GM21423 (cell line): ENCODE measurements around the gene KREMEN1.
"Not testable (repeated sequence)": the region's sequence is repeated elsewhere in the genome, so short reads cannot be mapped to it uniquely, and the experiment has no call there.

Experiments used
- ATAC-seq: cut with Tn5 transposase; IDR thresholded peaks from one replicate; pipeline ENCODE4 v1.9.1; 2021; ENCODE audit warnings: mild to moderate bottlenecking, moderate library complexity; ENCODE audit not compliant: unreplicated experiment

The KREMEN1 gene

DNA sequence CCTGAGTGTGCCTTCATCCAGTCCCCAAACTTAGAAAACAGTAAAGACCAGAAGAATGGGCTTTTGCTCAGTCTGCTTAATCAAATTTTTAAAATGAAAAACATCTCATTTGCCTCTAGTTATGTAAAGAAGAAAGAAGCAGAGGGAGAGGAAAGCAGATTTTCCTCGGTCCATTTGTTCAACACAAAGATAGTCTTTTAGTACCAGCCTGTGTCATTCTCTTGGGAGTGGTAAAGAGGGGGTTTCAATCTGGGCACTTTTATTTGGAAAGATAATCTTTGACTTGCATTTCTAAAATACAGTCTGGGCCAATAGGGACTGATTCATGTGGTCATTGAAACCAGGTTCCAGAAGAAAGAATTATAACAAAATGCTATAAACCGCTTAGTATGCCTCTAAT lies 29.5 kb downstream of the KREMEN1 start:
- ATAC-seq, result no peak

DNA sequence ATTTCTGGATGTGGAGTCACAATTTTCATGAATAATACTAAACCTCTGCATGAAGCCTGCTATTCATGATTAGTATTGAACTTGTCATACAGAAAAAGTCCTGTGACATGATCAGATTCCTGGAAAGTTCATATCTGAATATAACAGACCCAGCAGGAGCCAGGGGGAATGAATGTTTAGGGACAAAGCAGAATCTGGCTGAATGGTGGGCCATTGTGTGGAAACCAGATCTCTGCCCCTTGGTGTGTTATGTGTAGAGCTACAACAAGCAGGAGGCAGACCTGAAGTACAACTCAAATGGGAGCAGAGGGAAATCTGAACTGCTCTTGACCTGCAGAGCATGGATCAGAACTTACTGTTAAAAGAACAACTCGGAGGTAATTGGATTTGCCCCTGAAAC lies 30.3 kb downstream of the KREMEN1 start:
- ATAC-seq, result no peak

DNA sequence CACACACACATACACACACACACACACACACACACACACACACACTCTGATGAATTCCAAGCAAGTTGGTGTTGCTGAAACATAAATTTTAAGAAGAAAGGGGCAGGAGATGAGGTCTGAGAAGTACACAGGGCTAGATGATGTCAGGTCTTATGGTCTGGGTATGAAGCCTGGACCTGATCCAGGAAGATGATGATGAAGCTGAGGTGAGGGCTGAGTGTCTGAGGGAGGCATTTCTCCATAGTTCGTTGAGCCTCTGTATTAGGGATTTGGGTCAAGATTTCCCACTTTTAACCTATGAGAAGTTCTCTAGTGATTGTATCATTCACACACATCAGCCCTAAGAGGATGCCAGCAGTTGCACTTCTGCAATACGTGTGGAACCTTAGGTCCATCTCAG lies 32.6 kb downstream of the KREMEN1 start:
- no peak for ATAC-seq

DNA sequence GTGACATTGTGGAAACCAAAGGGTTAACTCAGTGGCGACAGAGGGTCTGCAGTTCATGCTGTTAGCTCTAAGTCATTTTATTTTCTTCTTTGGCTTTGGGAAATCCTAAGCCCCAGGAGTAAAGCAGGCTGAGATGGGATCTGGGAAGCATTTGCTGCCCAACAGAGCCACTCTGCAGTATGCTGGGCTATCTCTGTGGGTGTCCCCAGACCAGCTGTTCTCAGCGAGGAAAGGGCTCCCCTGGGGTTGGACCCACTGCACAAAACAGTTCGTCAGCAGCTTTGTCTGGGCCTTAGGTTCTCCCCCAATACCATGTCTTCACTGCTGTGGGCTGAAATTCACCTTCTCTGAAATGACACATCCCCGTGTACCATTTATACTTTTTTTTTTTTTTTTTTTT lies 34.0 kb downstream of the KREMEN1 start:
- no peak for ATAC-seq

DNA sequence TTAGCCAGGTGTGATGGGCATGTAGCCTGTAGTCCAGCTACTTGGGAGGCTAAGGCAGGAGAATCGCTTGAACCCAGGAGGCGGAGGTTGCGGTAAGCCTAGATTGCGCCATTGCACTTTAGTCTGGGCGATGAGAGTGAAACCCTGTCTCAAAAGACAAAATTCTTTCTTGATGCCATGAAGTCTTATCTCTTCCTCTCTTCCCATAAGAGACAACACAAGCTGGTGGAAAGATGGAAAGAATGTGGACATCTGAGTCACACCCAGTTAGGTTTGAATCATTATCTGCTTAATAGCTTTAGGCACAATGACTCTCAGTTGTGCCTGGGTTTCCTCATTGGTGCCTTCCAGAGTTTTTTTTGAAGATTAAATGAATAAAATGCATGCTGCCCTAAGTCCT lies 35.3 kb downstream of the KREMEN1 start:
- ATAC-seq, result no peak

DNA sequence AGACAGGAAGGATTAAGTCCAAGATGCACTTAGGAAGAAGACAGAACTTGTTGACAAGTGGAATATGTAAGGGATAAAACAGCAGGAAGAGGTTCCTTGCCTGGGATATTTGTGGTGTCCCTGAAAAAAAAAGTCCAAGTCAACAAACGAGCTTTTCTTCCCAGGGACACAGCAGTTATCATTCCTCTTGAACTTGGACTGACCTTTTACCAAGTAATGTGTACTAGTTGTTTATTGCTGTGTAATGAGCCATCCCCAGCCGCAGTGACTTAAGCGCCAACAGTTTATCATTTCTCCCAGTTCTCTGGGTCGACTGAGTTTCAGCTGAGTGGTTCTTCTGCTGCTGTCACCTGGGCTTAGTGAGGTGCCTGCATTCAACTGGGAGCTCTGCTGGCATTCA lies 37.0 kb downstream of the KREMEN1 start:
- ATAC-seq, result no peak

DNA sequence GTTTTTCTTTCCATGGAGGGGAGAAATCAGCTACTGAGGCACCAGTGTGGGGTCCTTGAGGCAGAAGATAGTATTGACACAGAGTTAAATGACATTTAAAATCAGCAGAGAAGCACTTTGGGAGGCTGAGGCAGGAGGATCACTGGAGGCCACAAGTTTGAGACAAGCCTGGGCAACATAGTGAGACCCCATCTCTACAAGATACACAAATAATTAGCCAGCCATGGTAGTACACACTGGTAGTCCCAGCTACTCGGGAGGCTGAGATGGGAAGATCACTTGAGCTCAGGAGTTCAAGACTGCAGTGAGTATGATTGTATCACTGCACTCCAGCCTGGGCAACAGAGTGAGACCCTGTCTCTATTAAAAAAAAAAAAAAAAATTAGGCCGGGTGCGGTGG lies 38.1 kb downstream of the KREMEN1 start:
- ATAC-seq, result no peak

DNA sequence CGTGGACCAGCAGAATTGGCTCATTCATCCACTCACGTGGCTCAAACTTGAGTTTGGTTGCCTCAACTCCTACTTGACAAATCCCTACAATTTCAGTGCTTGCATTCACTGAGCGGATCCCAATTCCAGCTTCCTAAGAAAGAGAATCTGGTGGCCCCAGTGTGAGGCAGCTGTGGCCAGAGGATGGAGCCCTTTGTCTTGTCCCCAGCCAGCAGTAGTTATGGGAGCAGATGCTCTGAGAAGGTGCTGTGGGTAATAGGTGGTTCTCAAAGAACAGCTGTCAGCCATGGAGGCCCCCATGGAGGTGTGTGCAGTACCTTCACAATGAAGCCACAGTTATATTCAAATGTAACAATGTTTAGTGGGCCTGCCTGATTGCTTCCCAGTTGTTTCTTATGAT lies 39.3 kb downstream of the KREMEN1 start:
- no peak for ATAC-seq

DNA sequence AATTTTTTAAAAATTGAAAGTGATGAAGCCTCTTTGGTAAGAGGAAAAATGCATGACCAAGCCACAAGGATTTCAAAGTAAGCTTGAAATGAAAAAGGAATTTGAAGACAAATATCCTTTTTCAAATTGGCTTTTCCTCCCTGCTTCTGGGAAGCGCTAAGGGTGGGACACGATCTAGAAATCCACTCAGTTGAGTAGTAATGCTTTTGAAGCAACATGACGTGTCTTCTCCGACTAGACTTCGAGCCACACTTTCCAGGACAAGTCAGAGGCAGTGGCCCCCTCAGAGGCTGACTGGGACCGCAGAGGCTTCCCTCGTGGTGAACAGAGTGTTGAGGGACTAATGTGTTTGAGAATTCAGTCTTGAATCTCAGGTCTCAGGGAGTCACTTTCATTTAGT lies 39.8 kb downstream of the KREMEN1 start:
- ATAC-seq, result no peak

DNA sequence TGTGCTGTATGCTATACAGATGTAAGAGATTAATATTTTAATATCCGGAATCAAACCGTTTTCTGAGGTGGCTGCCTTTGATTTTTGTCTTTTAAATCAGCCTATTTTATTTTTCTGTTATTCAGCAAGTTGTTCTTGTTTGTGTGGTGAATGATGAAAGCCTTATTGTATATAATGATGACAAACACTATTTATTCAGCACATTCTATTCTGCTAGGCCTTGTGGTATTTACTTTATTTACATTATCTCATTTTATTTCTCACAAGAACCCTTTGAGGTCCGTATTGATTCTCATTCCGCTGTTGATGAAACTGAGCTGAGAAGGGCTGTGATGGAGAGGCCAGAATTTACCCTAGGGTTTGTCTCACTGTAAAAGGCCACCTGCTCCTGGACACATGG lies 40.5 kb downstream of the KREMEN1 start:
- no peak for ATAC-seq

DNA sequence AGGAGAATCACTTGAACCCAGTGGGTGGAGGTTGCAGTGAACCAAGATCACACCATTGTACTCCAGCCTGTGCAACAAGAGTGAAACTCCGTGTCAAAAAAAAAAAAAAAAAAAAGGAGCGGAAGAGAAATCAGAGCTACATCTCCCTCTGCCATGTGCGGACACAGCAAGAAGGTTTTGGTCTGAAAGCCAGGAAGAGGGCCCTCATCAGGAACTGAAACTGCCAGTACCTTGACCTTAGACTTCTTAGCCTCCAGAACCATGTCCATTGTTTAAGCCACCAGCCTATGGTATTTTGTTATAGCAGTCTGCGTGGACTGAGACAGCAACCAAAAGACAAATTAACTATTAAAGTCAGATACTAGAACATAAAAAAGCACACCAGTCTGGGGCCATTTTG lies 41.6 kb downstream of the KREMEN1 start:
- ATAC-seq, result no peak

DNA sequence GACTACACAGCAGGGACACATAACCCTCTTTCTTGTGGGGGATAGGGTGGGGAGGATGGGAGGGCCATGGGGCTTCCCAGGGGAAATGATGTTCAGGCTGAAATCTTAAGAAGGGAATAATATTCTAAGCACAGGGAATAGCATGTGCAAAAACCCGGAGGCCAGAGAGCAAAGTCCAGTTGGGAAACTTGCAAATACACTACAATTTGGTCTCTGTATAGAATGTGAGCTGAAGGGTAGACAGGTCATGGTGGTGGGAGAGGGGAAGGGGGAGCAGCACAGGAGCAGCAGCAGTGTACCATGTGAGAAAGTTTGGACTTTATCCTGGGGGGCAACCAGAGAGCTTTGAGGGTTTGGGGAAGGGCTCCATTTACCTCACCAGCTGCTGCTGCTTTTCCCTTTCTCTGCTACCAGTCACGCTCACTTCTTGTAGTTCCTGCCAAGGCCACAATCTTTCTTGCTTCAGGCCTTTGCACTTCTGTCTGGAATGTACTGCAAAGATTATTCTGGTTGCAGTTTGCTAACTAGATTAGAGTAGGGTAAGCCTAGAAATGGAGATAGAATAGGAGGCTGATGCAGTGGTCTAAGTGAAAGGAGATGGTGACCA lies 43.0 kb downstream of the KREMEN1 start:
- ATAC-seq, result no peak

DNA sequence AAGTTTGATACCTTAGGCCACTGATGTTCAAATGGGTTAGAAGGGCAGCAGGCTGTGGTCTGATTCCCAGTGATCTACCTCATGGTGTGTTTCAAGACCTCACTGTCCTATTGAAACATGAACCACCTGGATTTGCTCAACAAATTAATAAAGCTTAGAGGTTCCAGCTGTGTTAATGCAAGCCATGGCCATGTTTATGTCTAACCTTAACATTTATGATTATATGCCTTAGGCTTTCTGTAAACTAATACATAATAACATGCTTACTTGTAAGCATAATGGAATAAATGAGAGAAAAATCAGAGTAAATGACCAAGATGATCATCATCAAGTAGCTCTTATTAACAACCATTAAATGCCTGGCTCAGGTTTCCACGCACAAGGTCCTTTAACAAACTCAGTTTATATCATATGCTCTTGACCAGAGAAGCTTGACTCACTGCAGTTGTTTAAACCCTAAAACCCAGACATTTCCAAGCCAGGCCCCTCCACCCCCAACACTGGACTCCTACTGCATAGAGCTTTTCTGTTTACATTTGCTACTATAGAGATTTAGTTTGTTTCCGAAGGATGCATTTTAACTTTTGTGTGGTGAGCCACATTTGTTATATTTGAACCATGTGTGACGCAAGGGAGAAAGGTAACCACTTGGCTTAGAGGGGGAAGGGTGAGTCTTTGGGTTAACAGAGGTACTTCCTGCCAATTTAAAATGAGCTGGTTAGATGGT lies 43.7 kb downstream of the KREMEN1 start:
- ATAC-seq, result no peak

DNA sequence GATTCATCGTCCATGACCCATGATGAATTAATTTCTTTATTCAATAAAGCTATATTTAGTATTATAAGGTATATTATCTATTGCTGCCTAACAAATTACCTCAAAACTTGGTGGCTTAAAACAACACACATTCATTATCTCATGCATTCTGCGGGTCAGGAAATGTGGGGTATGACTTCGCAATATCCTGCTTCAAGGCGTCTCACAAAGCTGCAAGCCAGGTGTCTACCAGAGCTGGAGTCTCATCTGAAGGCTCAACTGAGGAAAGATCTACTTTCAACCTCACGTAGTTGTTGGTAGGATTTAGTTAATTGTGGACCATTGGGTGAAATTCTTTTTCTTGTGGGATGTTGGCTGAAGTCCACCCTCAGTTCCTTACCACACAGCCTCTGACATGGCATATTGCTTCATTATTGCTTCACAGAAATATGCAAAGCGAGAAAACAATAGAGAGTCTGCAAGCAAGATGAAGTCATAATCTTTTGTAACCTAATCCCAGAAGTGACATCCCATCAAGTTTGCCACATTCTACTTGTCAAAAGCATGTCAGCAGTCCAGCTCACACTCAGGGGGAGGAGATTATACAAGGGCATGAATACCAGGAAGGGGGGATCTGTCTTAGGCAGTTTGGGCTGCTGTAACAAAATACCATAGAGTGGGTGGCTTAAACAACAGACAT lies 45.1 kb downstream of the KREMEN1 start:
- ATAC-seq, result no peak

DNA sequence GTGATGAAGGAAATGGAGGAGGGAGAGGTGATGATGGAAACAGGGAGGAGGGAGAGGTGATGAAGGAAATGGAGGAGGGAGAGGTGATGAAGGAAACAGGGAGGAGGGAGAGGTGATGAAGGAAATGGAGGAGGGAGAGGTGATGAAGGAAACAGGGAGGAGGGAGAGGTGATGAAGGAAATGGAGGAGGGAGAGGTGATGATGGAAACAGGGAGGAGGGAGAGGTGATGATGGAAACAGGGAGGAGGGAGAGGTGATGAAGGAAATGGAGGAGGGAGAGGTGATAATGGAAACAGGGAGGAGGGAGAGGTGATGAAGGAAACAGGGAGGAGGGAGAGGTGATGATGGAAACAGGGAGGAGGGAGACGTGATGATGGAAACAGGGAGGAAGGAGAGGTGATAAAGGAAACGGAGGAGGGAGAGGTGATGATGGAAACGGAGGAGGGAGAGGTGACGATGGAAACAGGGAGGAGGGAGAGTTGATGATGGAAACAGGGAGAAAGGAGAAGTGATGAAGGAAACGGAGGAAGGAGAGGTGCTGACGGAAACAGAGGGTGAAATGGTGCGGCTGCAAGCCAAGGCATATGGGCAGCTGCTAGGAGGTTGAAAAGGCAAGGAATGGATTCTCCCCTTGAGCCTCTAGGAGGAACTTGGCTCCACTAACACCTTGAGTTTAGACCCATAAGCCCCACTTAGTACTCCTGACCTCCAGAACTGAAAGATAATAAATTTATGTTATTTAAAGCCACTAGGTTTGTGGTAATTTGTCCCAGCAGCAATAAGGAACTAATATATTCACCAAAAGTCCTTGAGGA lies 47.5 kb downstream of the KREMEN1 start:
- not testable (repeated sequence) for ATAC-seq

DNA sequence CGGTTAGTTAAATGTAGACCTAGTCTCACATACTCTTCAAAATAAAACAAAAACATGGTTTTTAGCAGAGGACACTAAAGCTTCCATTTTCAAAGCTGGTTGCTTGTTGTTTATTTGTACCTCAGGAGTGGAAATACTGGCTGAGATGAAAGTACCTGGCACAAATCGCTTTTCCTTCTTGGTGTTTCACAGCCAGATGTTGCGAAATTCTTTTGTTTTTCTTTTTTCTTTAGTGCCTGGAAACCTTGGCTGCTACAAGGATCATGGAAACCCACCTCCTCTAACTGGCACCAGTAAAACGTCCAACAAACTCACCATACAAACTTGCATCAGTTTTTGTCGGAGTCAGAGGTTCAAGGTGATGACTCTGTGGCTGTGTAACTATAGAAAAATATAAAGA lies 48.3 kb downstream of the KREMEN1 start:
- no peak for ATAC-seq

DNA sequence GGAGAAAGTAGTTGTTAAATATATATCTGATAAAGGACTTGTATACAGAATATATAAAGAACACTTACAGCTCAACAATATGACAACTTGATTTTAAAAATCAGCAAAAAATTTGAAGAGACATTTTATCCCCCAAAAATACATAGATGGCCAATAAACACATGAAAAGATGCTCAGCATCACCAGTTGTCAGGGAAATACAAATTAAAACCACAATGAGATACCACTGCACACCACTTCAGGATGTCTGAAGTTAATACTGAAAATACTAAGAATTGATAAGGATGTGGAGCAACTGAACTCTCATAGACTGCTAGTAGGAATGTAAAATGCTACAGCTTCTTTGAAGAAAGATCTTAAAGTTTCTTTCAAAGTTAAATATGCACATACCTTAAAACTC lies 49.2 kb downstream of the KREMEN1 start:
- ATAC-seq, result no peak

DNA sequence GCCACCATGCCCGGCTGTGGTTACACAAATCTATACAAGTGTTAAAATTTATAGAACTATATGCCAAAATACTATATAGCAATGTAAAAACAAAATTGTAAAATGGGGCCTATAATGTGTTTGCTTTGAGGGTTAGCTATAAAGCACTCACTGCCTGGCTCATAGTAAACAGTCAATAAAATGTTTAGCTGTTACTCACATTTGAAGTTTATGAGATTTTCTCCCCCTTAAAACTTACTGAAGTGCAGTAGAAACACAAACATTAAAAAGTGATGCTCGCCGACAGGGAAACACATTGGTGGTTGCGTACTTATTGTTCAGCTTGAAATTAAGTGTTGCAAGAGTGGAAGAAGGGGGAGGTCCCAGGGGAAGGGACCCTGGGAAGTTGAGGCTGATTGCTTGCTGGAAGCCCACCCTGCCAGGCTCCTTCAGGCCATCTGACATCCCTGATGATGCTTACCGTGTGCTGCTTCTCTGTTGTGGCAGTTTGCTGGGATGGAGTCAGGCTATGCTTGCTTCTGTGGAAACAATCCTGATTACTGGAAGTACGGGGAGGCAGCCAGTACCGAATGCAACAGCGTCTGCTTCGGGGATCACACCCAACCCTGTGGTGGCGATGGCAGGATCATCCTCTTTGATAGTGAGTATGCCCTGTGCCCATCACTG lies 52.1 kb downstream of the KREMEN1 start:
- ATAC-seq, result no peak

DNA sequence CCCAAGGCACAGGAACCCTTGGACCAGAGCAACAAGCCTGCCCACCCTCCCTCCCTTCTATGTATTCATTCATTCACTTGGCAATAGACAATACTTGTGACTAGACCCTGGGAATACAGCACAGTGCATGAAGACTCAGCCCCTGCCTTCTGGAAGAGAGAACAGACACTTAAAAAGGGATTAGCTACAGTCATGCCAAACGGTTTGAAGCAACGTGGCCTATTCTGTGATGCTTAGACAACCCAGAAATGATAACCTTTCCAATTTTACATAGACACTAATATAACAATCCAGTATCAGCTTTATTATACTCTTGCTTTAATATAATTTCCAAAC lies 52.6 kb downstream of the KREMEN1 start:
- ATAC-seq, result no peak

DNA sequence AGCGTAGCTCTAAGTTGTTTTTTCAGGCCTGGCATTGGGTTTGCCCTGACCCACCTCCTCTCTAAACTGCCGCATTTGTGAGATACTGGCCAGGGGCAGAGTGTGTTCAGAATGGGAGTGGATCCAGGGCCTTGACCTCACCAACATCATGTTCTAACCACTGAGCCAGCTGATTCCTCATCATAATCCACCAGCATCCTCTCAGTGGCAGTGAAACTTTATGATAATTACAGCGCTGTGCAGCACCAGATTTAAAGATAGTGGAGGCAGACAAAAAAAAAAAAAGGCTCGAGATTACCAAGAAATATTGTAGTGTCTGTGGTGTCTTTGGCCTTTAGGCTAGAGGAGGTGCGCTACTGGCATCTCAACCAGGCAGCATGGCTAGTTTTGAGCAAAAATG lies 53.0 kb downstream of the KREMEN1 start:
- ATAC-seq, result no peak
